ENCODE results near the gene TNNI2. TPM values are rescaled to one million over a fixed set of nuclear protein-coding genes. Genes with fewer than 3 reads are reported as not detected.

TNNI2 gene
- total RNA-seq, 4 donors from 2014 or later, result 1,499 to 3,728 (median 2,254) TPM

GRCh38 chr11:1828542-1828941 lies 10.2 kb upstream of the TNNI2 start:
- intact Hi-C loops (cut with DNase I; ENCODE audit: low total_unique reads), result no loop called here

GRCh38 chr11:1829039-1829820 lies 9.6 kb upstream of the TNNI2 start:
- in situ Hi-C loops (cut with MboI; ENCODE audit: low sequenced_read_pairs in 4 of 4) (loop anchor here in 2 of 4 donors (5.0 to 10.0 kb wide), 2 partner anchors 132 to 134 kb away; partner anchors contain the start of gene KRTAP5-6 (in 2 of the 2)), intact Hi-C loops (cut with DNase I; ENCODE audit: low total_unique reads) (no loop called here)
- H3K27ac ChIP-seq, result no peak overlapping the region
- no peaks in the 10 kb centered on the region for H3K4me1 ChIP-seq
- no peaks in the 10 kb centered on the region for H3K9me3 ChIP-seq
- H3K27me3 ChIP-seq, result no peaks in the 10 kb centered on the region
- H3K36me3 ChIP-seq, result no peaks in the 10 kb centered on the region
- ATAC-seq (no peak), DNase-seq (no peak)
- TF ChIP-seq POLR2A (IDR thresholded peaks at IDR 0.05) (no peak), CTCF (IDR thresholded peaks at IDR 0.05 in 4 of 5, conservative IDR thresholded peaks at IDR 0.05 in 1 of 5) (no peak)
- no peak overlapping the region for H3K4me3 ChIP-seq

More at GRCh38 chr11:1828542-1828941, 10.2 kb upstream of the TNNI2 start:
- no peak overlapping the region for H3K27ac ChIP-seq
- TF ChIP-seq POLR2A (IDR thresholded peaks at IDR 0.05), result no peak
- no peak for TF ChIP-seq CTCF (IDR thresholded peaks at IDR 0.05 in 4 of 5, conservative IDR thresholded peaks at IDR 0.05 in 1 of 5)
- no peaks in the 10 kb centered on the region for H3K36me3 ChIP-seq
- no peak for ATAC-seq
- no peaks in the 10 kb centered on the region for H3K9me3 ChIP-seq
- no peak overlapping the region for H3K4me3 ChIP-seq
- in situ Hi-C loops (cut with MboI; ENCODE audit: low sequenced_read_pairs in 4 of 4), result loop anchor here in 2 of 4 donors (5.0 to 10.0 kb wide), 2 partner anchors 131 to 134 kb away; partner anchors contain the start of gene KRTAP5-6 (in 2 of the 2)
- no peaks in the 10 kb centered on the region for H3K4me1 ChIP-seq
- no peaks in the 10 kb centered on the region for H3K27me3 ChIP-seq
- DNase-seq, result no peak

GRCh38 chr11:1830004-1830321 lies 8.8 kb upstream of the TNNI2 start:
- TF ChIP-seq POLR2A (IDR thresholded peaks at IDR 0.05), result no peak
- TF ChIP-seq CTCF (IDR thresholded peaks at IDR 0.05 in 4 of 5, conservative IDR thresholded peaks at IDR 0.05 in 1 of 5), result no peak
- no peak overlapping the region for H3K4me3 ChIP-seq
- in situ Hi-C loops (cut with MboI; ENCODE audit: low sequenced_read_pairs in 4 of 4), result no loop called here
- H3K4me1 ChIP-seq, result no peaks in the 10 kb centered on the region
- H3K27ac ChIP-seq, result no peak overlapping the region
- ATAC-seq (no peak), DNase-seq (no peak)
- intact Hi-C loops (cut with DNase I; ENCODE audit: low total_unique reads), result no loop called here
- H3K36me3 ChIP-seq, result no peaks in the 10 kb centered on the region
- no peaks in the 10 kb centered on the region for H3K9me3 ChIP-seq
- no peaks in the 10 kb centered on the region for H3K27me3 ChIP-seq

GRCh38 chr11:1830322-1831223 lies 8.2 kb upstream of the TNNI2 start:
- Histone ChIP-seq H3K9me3 (no peaks in the 10 kb centered on the region), H3K27me3 (no peaks in the 10 kb centered on the region), H3K4me1 (no peaks in the 10 kb centered on the region), H3K27ac (no peak overlapping the region), H3K4me3 (no peak overlapping the region), H3K36me3 (no peaks in the 10 kb centered on the region)
- in situ Hi-C loops (cut with MboI; ENCODE audit: low sequenced_read_pairs in 4 of 4), result no loop called here
- no peak for DNase-seq
- TF ChIP-seq CTCF (IDR thresholded peaks at IDR 0.05 in 4 of 5, conservative IDR thresholded peaks at IDR 0.05 in 1 of 5) (no peak), POLR2A (IDR thresholded peaks at IDR 0.05) (no peak)
- intact Hi-C loops (cut with DNase I; ENCODE audit: low total_unique reads), result no loop called here
- no peak for ATAC-seq

All from gastrocnemius medialis (tissue), 4 donors.